ENCODE measurements around the gene PRAME.

Gene PRAME

GRCh38 chr22:22556995-22557925, 1.8 kb downstream of the PRAME start:
- H2AFZ ChIP-seq (ENCODE audit: low read length) = no peak overlapping the region
- H3K4me2 ChIP-seq (ENCODE audit: low read depth, low read length) = no peak overlapping the region
- H3K79me2 ChIP-seq (ENCODE audit: low read length) = no peaks in the 10 kb centered on the region
- no peak overlapping the region for H3K9ac ChIP-seq (ENCODE audit: low read length)
- peaks cover 3% of the 10 kb centered on the region; the same call in 1 of the 2 replicates for H3K4me1 ChIP-seq (ENCODE audit: low read length)
- H3K9me2 ChIP-seq (replicated peaks; ENCODE audit: insufficient read depth, low read length) = no peaks in the 10 kb centered on the region
- TF ChIP-seq EZH2 (optimal IDR thresholded peaks at IDR 0.05; ENCODE audit: low read depth, low read length) (no peak), CTCF (IDR thresholded peaks at IDR 0.05; ENCODE audit: low read length) (no peak), EZH2phosphoT487 (IDR thresholded peaks at IDR 0.05; ENCODE audit: low read length) (no peak)
- H3K36me3 ChIP-seq (replicated peaks; ENCODE audit: insufficient read depth, low read length) = no peaks in the 10 kb centered on the region
- H4K20me1 ChIP-seq (ENCODE audit: insufficient read depth, low read length) = no peaks in the 10 kb centered on the region
- H3K27ac ChIP-seq (ENCODE audit: low read length) = no peak overlapping the region
- no peaks in the 10 kb centered on the region for H3F3A ChIP-seq (ENCODE audit: insufficient read depth, low read length)
- no peaks in the 10 kb centered on the region for H3K9me3 ChIP-seq (replicated peaks; ENCODE audit: insufficient read depth, low read length)
- H3K27me3 ChIP-seq (replicated peaks; ENCODE audit: insufficient read depth, low read length) = no peaks in the 10 kb centered on the region
- no peak overlapping the region for H3K4me3 ChIP-seq (ENCODE audit: low read length)
- no peak for DNase-seq

- Histone ChIP-seq H3K36me3 (replicated peaks; ENCODE audit: insufficient read depth, low read length) (no peaks in the 10 kb centered on the region), H3K4me2 (ENCODE audit: low read depth, low read length) (no peak overlapping the region), H3K27ac (ENCODE audit: low read length) (no peak overlapping the region), H2AFZ (ENCODE audit: low read length) (no peak overlapping the region), H3K27me3 (replicated peaks; ENCODE audit: insufficient read depth, low read length) (no peaks in the 10 kb centered on the region), H3K9me3 (replicated peaks; ENCODE audit: insufficient read depth, low read length) (no peaks in the 10 kb centered on the region), H3K79me2 (ENCODE audit: low read length) (no peaks in the 10 kb centered on the region), H3F3A (ENCODE audit: insufficient read depth, low read length) (no peaks in the 10 kb centered on the region), H3K9me2 (replicated peaks; ENCODE audit: insufficient read depth, low read length) (no peaks in the 10 kb centered on the region), H3K9ac (ENCODE audit: low read length) (no peak overlapping the region), H3K4me3 (ENCODE audit: low read length) (no peak overlapping the region), H4K20me1 (ENCODE audit: insufficient read depth, low read length) (no peaks in the 10 kb centered on the region), H3K4me1 (ENCODE audit: low read length) (peaks cover 3% of the 10 kb centered on the region; the same call in 1 of the 2 replicates)
- TF ChIP-seq EZH2phosphoT487 (IDR thresholded peaks at IDR 0.05; ENCODE audit: low read length) (no peak), CTCF (IDR thresholded peaks at IDR 0.05; ENCODE audit: low read length) (no peak), EZH2 (optimal IDR thresholded peaks at IDR 0.05; ENCODE audit: low read depth, low read length) (no peak)
- no peak for DNase-seq
Observed at GRCh38 chr22:22556578-22556977, 2.5 kb downstream of the PRAME start.

DNA sequence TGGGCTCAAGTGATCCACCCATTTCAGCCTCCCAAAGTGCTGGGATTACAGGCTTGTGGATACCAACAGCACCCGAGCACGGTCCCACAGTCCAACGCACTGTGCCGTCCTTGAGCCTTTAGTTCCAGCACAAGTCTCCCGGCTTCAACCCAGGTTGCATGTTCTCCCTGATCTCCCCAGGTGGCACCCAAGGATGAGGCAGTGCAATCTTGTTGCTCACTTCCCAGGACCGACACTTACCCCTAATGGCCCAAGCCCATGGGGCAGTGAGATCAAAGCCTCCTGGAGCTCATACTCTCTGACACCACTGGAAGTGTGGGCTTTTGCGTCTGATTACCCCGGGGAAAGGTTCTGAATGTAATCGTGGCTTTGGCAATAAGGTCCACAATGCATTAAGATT, 3.5 kb downstream of the PRAME start:
- Histone ChIP-seq H3K27me3 (replicated peaks; ENCODE audit: insufficient read depth, low read length) (no peaks in the 10 kb centered on the region), H3K9ac (ENCODE audit: low read length) (no peak overlapping the region), H3K4me1 (ENCODE audit: low read length) (peaks cover 3% of the 10 kb centered on the region; the same call in 1 of the 2 replicates), H4K20me1 (ENCODE audit: insufficient read depth, low read length) (no peaks in the 10 kb centered on the region), H3K27ac (ENCODE audit: low read length) (no peak overlapping the region), H3K4me3 (ENCODE audit: low read length) (no peak overlapping the region), H3K4me2 (ENCODE audit: low read depth, low read length) (no peak overlapping the region), H3F3A (ENCODE audit: insufficient read depth, low read length) (no peaks in the 10 kb centered on the region), H3K79me2 (ENCODE audit: low read length) (no peaks in the 10 kb centered on the region), H3K9me2 (replicated peaks; ENCODE audit: insufficient read depth, low read length) (no peaks in the 10 kb centered on the region), H3K36me3 (replicated peaks; ENCODE audit: insufficient read depth, low read length) (no peaks in the 10 kb centered on the region), H3K9me3 (replicated peaks; ENCODE audit: insufficient read depth, low read length) (no peaks in the 10 kb centered on the region), H2AFZ (ENCODE audit: low read length) (no peak overlapping the region)
- TF ChIP-seq EZH2phosphoT487 (IDR thresholded peaks at IDR 0.05; ENCODE audit: low read length) = no peak
- no peak for TF ChIP-seq CTCF (IDR thresholded peaks at IDR 0.05; ENCODE audit: low read length)
- no peak for TF ChIP-seq EZH2 (optimal IDR thresholded peaks at IDR 0.05; ENCODE audit: low read depth, low read length)
- DNase-seq = no peak
